Upper lobe of left lung (tissue), 6 donors: ENCODE data around the gene ELAVL2. TPM values are rescaled to one million over a fixed set of nuclear protein-coding genes. Genes with fewer than 3 reads are reported as not detected.

Experiments used
- ATAC-seq, 2 donors: fragments of 200-7000 bp; cut with Tn5 transposase; one replicate each; pipeline ENCODE4 v1.9.1; 2022; ENCODE audit warnings: mild to moderate bottlenecking in 2 of 2, moderate library complexity in 2 of 2; ENCODE audit not compliant: low FRiP score in 2 of 2
- DNase-seq, 2 donors: peaks; one replicate each; pipeline ENCODE4 v3.0.0-alpha.2; 2019 to 2020
- H3K27ac ChIP-seq, 4 donors: fragments of 200-600 bp; sonication (generic); one replicate each; pipeline ENCODE4 v1.5.1; 2016 to 2019
- H3K27me3 ChIP-seq, 4 donors: fragments of 200-600 bp; sonication (generic); one replicate each; pipeline ENCODE4 v1.5.1; 2017 to 2019
- H3K36me3 ChIP-seq, 4 donors: fragments of 200-600 bp; sonication (generic); one replicate each; pipeline ENCODE4 v1.5.1; 2016 to 2019
- H3K4me1 ChIP-seq, 4 donors: fragments of 200-600 bp; sonication (generic); one replicate each; pipeline ENCODE4 v1.5.1; 2018 to 2019
- H3K4me3 ChIP-seq, 4 donors: fragments of 200-600 bp; sonication (generic); one replicate each; pipeline ENCODE4 v1.5.1; 2017 to 2019; ENCODE audit warnings: mild to moderate bottlenecking in 2 of 4, moderate library complexity in 1 of 4
- H3K9me3 ChIP-seq, 4 donors: fragments of 200-600 bp; sonication (generic); one replicate each; pipeline ENCODE4 v1.5.1; 2018 to 2019
- EP300 ChIP-seq, 4 donors: sonication (generic); formaldehyde crosslinking; IDR thresholded peaks; one replicate each; pipeline ENCODE4 v1.5.1; 2017; ENCODE audit warnings: antibody characterized with exemption in 4 of 4, control low read depth in 2 of 4
- POLR2A ChIP-seq, 4 donors: fragments of 450-650 bp; IDR thresholded peaks; one replicate each; pipeline ENCODE4 v1.5.1; 2016 to 2017; ENCODE audit warnings: antibody characterized with exemption in 4 of 4, mild to moderate bottlenecking in 2 of 4
- POLR2AphosphoS5 ChIP-seq, 2 donors: sonication (generic); formaldehyde crosslinking; IDR thresholded peaks; one replicate each; pipeline ENCODE4 v1.5.1; 2017; ENCODE audit warnings: antibody characterized with exemption in 2 of 2
- WGBS, 2 donors: methylation state at CpG; one replicate each; pipeline ENCODE4 v1.1.5; 2017 to 2018; 5-methylcytosine and 5-hydroxymethylcytosine counted together
- total RNA-seq, 6 donors: library from RNA; depleted of rRNA in 4 of 6; stranded (reverse); fragments of >200 nt in 4 of 6; gene quantifications; one replicate each; pipeline versions ENCODE4 v1.1.0 to v1.2.1, GENCODE V29; 2016 to 2021
- TF ChIP-seq, protein P1 (sequence below), 6 experiments: fragments of 450-650 bp in 4 of 6; fragments of 200-600 bp in 2 of 6; sonication (generic) in 2 of 6; IDR thresholded peaks; one replicate each; pipeline ENCODE4 v1.5.1; 2016 to 2019; ENCODE audit warnings: antibody characterized with exemption in 6 of 6
- donor health status: DM: no; HTN: no; CAD: no; lungs with moderate emphysema.
- donor health status: DM: no; HTN: yes; CAD: no; lungs with severe emphysema.

ELAVL2 gene
- total RNA-seq, 6 donors from 2014 or later = 0.27 TPM; not detected in 5

DNA sequence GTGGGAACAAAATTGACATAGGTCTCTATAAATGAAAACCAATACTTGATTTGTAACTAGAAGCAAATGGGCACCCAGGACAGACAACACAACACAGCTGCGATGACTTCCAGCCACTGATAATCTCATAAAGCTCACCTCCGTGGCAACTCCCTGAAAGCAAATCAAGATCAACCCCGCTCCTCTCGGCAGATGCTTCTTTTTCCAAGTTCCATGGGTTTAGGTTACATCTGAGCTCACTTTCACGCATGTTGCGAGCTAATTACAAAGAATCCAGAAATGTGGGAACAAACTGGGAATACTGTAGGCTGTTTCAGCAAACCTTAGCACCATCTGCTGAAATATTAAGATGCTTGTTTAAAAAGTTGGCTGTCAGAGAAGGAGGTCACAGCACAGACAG, 153.9 kb downstream of the ELAVL2 start:
- TF ChIP-seq POLR2A (IDR thresholded peaks at IDR 0.05) (no peak), EP300 (IDR thresholded peaks at IDR 0.05) (no peak), POLR2AphosphoS5 (IDR thresholded peaks at IDR 0.05) (no peak)
- TF ChIP-seq, protein P1, sequence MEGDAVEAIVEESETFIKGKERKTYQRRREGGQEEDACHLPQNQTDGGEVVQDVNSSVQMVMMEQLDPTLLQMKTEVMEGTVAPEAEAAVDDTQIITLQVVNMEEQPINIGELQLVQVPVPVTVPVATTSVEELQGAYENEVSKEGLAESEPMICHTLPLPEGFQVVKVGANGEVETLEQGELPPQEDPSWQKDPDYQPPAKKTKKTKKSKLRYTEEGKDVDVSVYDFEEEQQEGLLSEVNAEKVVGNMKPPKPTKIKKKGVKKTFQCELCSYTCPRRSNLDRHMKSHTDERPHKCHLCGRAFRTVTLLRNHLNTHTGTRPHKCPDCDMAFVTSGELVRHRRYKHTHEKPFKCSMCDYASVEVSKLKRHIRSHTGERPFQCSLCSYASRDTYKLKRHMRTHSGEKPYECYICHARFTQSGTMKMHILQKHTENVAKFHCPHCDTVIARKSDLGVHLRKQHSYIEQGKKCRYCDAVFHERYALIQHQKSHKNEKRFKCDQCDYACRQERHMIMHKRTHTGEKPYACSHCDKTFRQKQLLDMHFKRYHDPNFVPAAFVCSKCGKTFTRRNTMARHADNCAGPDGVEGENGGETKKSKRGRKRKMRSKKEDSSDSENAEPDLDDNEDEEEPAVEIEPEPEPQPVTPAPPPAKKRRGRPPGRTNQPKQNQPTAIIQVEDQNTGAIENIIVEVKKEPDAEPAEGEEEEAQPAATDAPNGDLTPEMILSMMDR (IDR thresholded peaks at IDR 0.05) = no peak
- WGBS, 2 donors = 85 to 97% methylated on average over 6 of the region's 6 CpGs
- Histone ChIP-seq H3K4me1 (no peaks in the 10 kb centered on the region), H3K4me3 (no peak overlapping the region), H3K27me3 (no peaks in the 10 kb centered on the region), H3K27ac (no peak overlapping the region), H3K9me3 (no peaks in the 10 kb centered on the region), H3K36me3 (no peaks in the 10 kb centered on the region)
- ATAC-seq (no peak), DNase-seq (no peak)

DNA sequence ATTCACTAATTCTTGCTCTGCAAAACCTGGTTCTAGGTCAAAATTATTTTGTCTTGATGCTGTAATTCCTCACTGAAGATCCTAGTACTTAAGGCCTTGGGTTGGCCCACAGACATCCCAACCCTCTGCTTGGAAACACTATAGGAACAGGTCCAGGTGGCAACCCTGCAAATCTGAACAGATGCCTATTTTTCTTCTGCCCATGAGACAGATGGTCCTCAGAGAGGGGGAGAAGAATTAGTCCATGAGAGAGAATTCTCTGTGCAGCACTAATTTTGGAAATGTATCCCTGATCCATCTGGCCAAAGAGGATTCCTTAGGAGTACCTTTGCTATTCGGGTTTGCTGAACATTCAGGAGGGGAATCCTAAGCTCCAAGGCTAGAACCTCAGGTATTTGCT, 156.3 kb downstream of the ELAVL2 start:
- Histone ChIP-seq H3K4me3 (no peak overlapping the region), H3K36me3 (no peaks in the 10 kb centered on the region), H3K27me3 (no peaks in the 10 kb centered on the region), H3K9me3 (no peaks in the 10 kb centered on the region), H3K4me1 (no peaks in the 10 kb centered on the region), H3K27ac (no peak overlapping the region)
- TF ChIP-seq POLR2AphosphoS5 (IDR thresholded peaks at IDR 0.05) (no peak), POLR2A (IDR thresholded peaks at IDR 0.05) (no peak), EP300 (IDR thresholded peaks at IDR 0.05) (no peak)
- TF ChIP-seq, protein P1 (IDR thresholded peaks at IDR 0.05) = no peak
- 85 to 95% methylated on average over 1 of the region's 1 CpG for WGBS, 2 donors
- DNase-seq (no peak), ATAC-seq (no peak)

DNA sequence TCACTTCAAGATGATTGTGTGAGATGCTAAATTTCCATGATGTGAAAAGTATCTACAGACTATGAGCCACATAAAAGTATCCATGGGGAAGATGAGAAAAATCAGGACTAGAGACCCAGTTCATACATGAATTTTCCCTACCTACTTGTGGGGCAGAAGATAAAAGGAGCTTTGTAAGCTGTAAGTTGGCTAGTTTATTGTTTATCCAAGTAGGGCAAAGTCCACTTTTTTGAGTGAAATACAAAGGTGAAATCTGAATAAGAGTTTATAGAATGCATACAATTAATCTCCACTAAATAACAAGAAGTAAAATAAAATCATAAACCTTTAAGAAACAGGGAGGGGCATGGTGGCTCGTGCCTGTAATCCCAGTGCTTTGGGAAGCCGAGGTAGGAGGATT, 160.4 kb downstream of the ELAVL2 start:
- Histone ChIP-seq H3K9me3 (no peaks in the 10 kb centered on the region), H3K4me1 (no peaks in the 10 kb centered on the region), H3K27ac (no peak overlapping the region), H3K36me3 (no peaks in the 10 kb centered on the region), H3K27me3 (no peaks in the 10 kb centered on the region), H3K4me3 (no peak overlapping the region)
- DNase-seq (no peak), ATAC-seq (no peak)
- TF ChIP-seq POLR2A (IDR thresholded peaks at IDR 0.05) = no peak
- no peak for TF ChIP-seq POLR2AphosphoS5 (IDR thresholded peaks at IDR 0.05)
- TF ChIP-seq EP300 (IDR thresholded peaks at IDR 0.05) = no peak
- TF ChIP-seq, protein P1 (IDR thresholded peaks at IDR 0.05) = no peak
- WGBS, 2 donors = 80 to 83% methylated on average over 2 of the region's 2 CpGs

DNA sequence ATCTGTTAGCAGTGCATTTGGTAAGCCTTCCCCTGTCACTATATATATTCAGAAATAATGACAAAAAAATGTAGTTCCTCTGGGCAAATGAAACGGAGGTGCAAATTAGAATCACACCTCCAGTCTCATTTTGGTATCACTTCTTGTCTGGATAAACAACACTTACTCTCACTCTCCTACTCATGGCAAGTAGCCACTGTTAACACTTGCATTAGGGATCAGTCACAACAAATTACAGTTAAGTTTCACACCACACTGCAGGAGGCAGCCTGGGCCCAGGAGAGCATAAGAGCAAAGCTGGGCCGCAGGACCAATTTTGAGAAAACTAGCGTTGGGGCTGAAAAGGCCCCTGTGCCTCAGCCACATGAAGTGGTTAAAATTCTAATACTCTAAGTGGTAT, 161.0 kb downstream of the ELAVL2 start:
- 66 to 78% methylated on average over 3 of the region's 3 CpGs for WGBS, 2 donors
- no peaks in the 10 kb centered on the region for H3K36me3 ChIP-seq
- no peak for ATAC-seq

DNA sequence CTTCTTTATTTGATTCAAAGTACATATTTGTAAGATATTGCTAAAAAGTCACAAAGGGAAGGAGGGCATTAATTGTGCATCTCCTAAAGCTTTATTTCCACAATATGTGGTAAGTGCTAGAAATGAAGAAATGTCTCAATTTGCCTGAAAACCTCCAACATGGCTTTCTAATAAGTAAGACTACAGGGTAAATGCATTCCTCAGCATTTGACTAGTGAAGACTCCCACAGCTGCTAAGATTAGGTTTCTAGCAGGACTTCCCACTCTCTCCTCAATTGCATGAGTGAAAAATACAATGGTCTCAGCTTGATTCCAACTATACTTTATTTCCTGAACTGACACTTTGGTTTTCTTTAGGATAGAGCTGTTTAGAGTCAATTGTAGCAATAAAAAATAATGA, 162.1 kb downstream of the ELAVL2 start:
- ATAC-seq (no peak), DNase-seq (no peak)
- H3K4me1 ChIP-seq = no peaks in the 10 kb centered on the region
- H3K27me3 ChIP-seq = no peaks in the 10 kb centered on the region
- no peak overlapping the region for H3K27ac ChIP-seq
- no peaks in the 10 kb centered on the region for H3K36me3 ChIP-seq
- H3K4me3 ChIP-seq = no peak overlapping the region
- TF ChIP-seq, protein P1 (IDR thresholded peaks at IDR 0.05) = no peak
- TF ChIP-seq POLR2AphosphoS5 (IDR thresholded peaks at IDR 0.05) = no peak
- TF ChIP-seq POLR2A (IDR thresholded peaks at IDR 0.05) = no peak
- no peak for TF ChIP-seq EP300 (IDR thresholded peaks at IDR 0.05)
- no peaks in the 10 kb centered on the region for H3K9me3 ChIP-seq

More for the DNA sequence above, 161.0 kb downstream of the ELAVL2 start:
- DNase-seq = no peak
- Histone ChIP-seq H3K4me1 (no peaks in the 10 kb centered on the region), H3K9me3 (no peaks in the 10 kb centered on the region), H3K27me3 (no peaks in the 10 kb centered on the region), H3K4me3 (no peak overlapping the region), H3K27ac (no peak overlapping the region)
- TF ChIP-seq, protein P1 (IDR thresholded peaks at IDR 0.05) = no peak
- TF ChIP-seq POLR2A (IDR thresholded peaks at IDR 0.05) (no peak), EP300 (IDR thresholded peaks at IDR 0.05) (no peak), POLR2AphosphoS5 (IDR thresholded peaks at IDR 0.05) (no peak)
